ENCODE data around the gene TC2N.

GRCh38 chr14:91893007-91893406 lies 25.7 kb upstream of the TC2N start:
- TF ChIP-seq JUNB (IDR thresholded peaks at IDR 0.05; ENCODE audit: unreplicated experiment) (no peak), EZH2phosphoT487 (IDR thresholded peaks at IDR 0.05; ENCODE audit: unreplicated experiment) (no peak), CTCF (conservative IDR thresholded peaks at IDR 0.05; ENCODE audit: low read depth in 2 of 2) (peak; percentile 81 to 84), EZH2 (IDR thresholded peaks at IDR 0.05; ENCODE audit: low read depth, unreplicated experiment) (no peak), REST (IDR thresholded peaks at IDR 0.05; ENCODE audit: unreplicated experiment) (no peak), POLR2AphosphoS5 (IDR thresholded peaks at IDR 0.05; ENCODE audit: low read depth) (no peak), STAT1 (IDR thresholded peaks at IDR 0.05; ENCODE audit: unreplicated experiment) (no peak), CREB1 (CRISPR knock-in tag; IDR thresholded peaks at IDR 0.05; ENCODE audit: low read depth) (no peak), ETS1 (IDR thresholded peaks at IDR 0.05) (no peak), ZNF331 (CRISPR knock-in tag; IDR thresholded peaks at IDR 0.05; ENCODE audit: low read depth) (no peak), ZNF462 (CRISPR knock-in tag; IDR thresholded peaks at IDR 0.05) (no peak), ZNF114 (CRISPR knock-in tag; IDR thresholded peaks at IDR 0.05) (no peak)

Data from GM23338 (cell line).